ENCODE data around the gene FGD6.
A peak's percentile ranks its signal among the peaks of the same experiment; 100 is the strongest.

FGD6 gene

GRCh38 chr12:95178136-95178535 is 39.1 kb downstream of the FGD6 start:
- no peaks in the 10 kb centered on the region for H3K9me3 ChIP-seq (ENCODE audit: low read length)
- no peaks in the 10 kb centered on the region for H3K27me3 ChIP-seq (ENCODE audit: insufficient read depth, low read length)

GRCh38 chr12:95177201-95177768 is 40.0 kb downstream of the FGD6 start:
- H3K27me3 ChIP-seq (ENCODE audit: insufficient read depth, low read length), result no peaks in the 10 kb centered on the region
- H3K36me3 ChIP-seq (ENCODE audit: insufficient read depth, low read length), result peaks cover 3% of the 10 kb centered on the region
- H3K4me3 ChIP-seq (ENCODE audit: low read length), result no peak overlapping the region
- H2AFZ ChIP-seq (ENCODE audit: low read depth, low read length), result no peak overlapping the region
- H3K4me1 ChIP-seq (ENCODE audit: insufficient read depth, low read length), result peaks cover 3% of the 10 kb centered on the region
- H3K9me3 ChIP-seq (ENCODE audit: low read length), result no peaks in the 10 kb centered on the region

More at GRCh38 chr12:95178136-95178535, 39.1 kb downstream of the FGD6 start:
- peaks cover 3% of the 10 kb centered on the region for H3K4me1 ChIP-seq (ENCODE audit: insufficient read depth, low read length)
- no peaks in the 10 kb centered on the region for H3K36me3 ChIP-seq (ENCODE audit: insufficient read depth, low read length)
- H3K4me3 ChIP-seq (ENCODE audit: low read length), result no peak overlapping the region
- no peak overlapping the region for H2AFZ ChIP-seq (ENCODE audit: low read depth, low read length)

GRCh38 chr12:95173392-95174251 is 43.6 kb downstream of the FGD6 start:
- no peaks in the 10 kb centered on the region for H3K27me3 ChIP-seq (ENCODE audit: insufficient read depth, low read length)
- H3K4me1 ChIP-seq (ENCODE audit: insufficient read depth, low read length), result peaks cover 3% of the 10 kb centered on the region
- H3K36me3 ChIP-seq (ENCODE audit: insufficient read depth, low read length), result peaks cover 14% of the 10 kb centered on the region
- no peak overlapping the region for H3K4me3 ChIP-seq (ENCODE audit: low read length)
- no peak overlapping the region for H2AFZ ChIP-seq (ENCODE audit: low read depth, low read length)
- H3K9me3 ChIP-seq (ENCODE audit: low read length), result no peaks in the 10 kb centered on the region

GRCh38 chr12:95169368-95169767 is 47.9 kb downstream of the FGD6 start:
- H3K9me3 ChIP-seq (ENCODE audit: low read length), result no peaks in the 10 kb centered on the region
- no peak overlapping the region for H3K4me3 ChIP-seq (ENCODE audit: low read length)
- peaks cover 14% of the 10 kb centered on the region for H3K36me3 ChIP-seq (ENCODE audit: insufficient read depth, low read length)
- peaks cover 3% of the 10 kb centered on the region for H3K4me1 ChIP-seq (ENCODE audit: insufficient read depth, low read length)
- H2AFZ ChIP-seq (ENCODE audit: low read depth, low read length), result no peak overlapping the region
- H3K27me3 ChIP-seq (ENCODE audit: insufficient read depth, low read length), result no peaks in the 10 kb centered on the region

- no peak overlapping the region for H2AFZ ChIP-seq (ENCODE audit: low read depth, low read length)
- H3K36me3 ChIP-seq (ENCODE audit: insufficient read depth, low read length), result peaks cover 14% of the 10 kb centered on the region
- H3K9me3 ChIP-seq (ENCODE audit: low read length), result no peaks in the 10 kb centered on the region
- H3K4me1 ChIP-seq (ENCODE audit: insufficient read depth, low read length), result peaks cover 2% of the 10 kb centered on the region
- H3K4me3 ChIP-seq (ENCODE audit: low read length), result no peak overlapping the region
- H3K27me3 ChIP-seq (ENCODE audit: insufficient read depth, low read length), result no peaks in the 10 kb centered on the region
Observed at GRCh38 chr12:95168746-95169145, 48.5 kb downstream of the FGD6 start.

GRCh38 chr12:95164656-95165055 is 52.6 kb downstream of the FGD6 start:
- Histone ChIP-seq H2AFZ (ENCODE audit: low read depth, low read length) (no peak overlapping the region), H3K9me3 (ENCODE audit: low read length) (no peaks in the 10 kb centered on the region), H3K36me3 (ENCODE audit: insufficient read depth, low read length) (no peaks in the 10 kb centered on the region), H3K27me3 (ENCODE audit: insufficient read depth, low read length) (no peaks in the 10 kb centered on the region), H3K4me3 (ENCODE audit: low read length) (no peak overlapping the region), H3K4me1 (ENCODE audit: insufficient read depth, low read length) (no peaks in the 10 kb centered on the region)

GRCh38 chr12:95158919-95159318 is 58.3 kb downstream of the FGD6 start:
- no peaks in the 10 kb centered on the region for H3K4me1 ChIP-seq (ENCODE audit: insufficient read depth, low read length)
- H3K27me3 ChIP-seq (ENCODE audit: insufficient read depth, low read length), result no peaks in the 10 kb centered on the region
- no peak overlapping the region for H3K4me3 ChIP-seq (ENCODE audit: low read length)
- no peak overlapping the region for H2AFZ ChIP-seq (ENCODE audit: low read depth, low read length)
- no peaks in the 10 kb centered on the region for H3K9me3 ChIP-seq (ENCODE audit: low read length)
- no peaks in the 10 kb centered on the region for H3K36me3 ChIP-seq (ENCODE audit: insufficient read depth, low read length)

- Histone ChIP-seq H2AFZ (ENCODE audit: low read depth, low read length) (no peak overlapping the region), H3K4me1 (ENCODE audit: insufficient read depth, low read length) (peaks cover 11% of the 10 kb centered on the region), H3K9me3 (ENCODE audit: low read length) (no peaks in the 10 kb centered on the region), H3K36me3 (ENCODE audit: insufficient read depth, low read length) (peaks cover 10% of the 10 kb centered on the region), H3K27me3 (ENCODE audit: insufficient read depth, low read length) (no peaks in the 10 kb centered on the region), H3K4me3 (ENCODE audit: low read length) (no peak overlapping the region)
Observed at GRCh38 chr12:95151821-95152220, 65.4 kb downstream of the FGD6 start.

- Histone ChIP-seq H2AFZ (ENCODE audit: low read depth, low read length) (no peak overlapping the region), H3K36me3 (ENCODE audit: insufficient read depth, low read length) (peaks cover 10% of the 10 kb centered on the region), H3K27me3 (ENCODE audit: insufficient read depth, low read length) (no peaks in the 10 kb centered on the region), H3K4me1 (ENCODE audit: insufficient read depth, low read length) (peaks cover 15% of the 10 kb centered on the region), H3K4me3 (ENCODE audit: low read length) (no peak overlapping the region), H3K9me3 (ENCODE audit: low read length) (no peaks in the 10 kb centered on the region)
Observed at GRCh38 chr12:95151406-95151805, 65.9 kb downstream of the FGD6 start.

GRCh38 chr12:95150501-95150900 is 66.8 kb downstream of the FGD6 start:
- no peak overlapping the region for H2AFZ ChIP-seq (ENCODE audit: low read depth, low read length)
- H3K27me3 ChIP-seq (ENCODE audit: insufficient read depth, low read length), result no peaks in the 10 kb centered on the region
- peaks cover 10% of the 10 kb centered on the region for H3K36me3 ChIP-seq (ENCODE audit: insufficient read depth, low read length)
- peaks cover 16% of the 10 kb centered on the region for H3K4me1 ChIP-seq (ENCODE audit: insufficient read depth, low read length)
- H3K4me3 ChIP-seq (ENCODE audit: low read length), result no peak overlapping the region
- H3K9me3 ChIP-seq (ENCODE audit: low read length), result no peaks in the 10 kb centered on the region

- H3K9me3 ChIP-seq (ENCODE audit: low read length), result no peaks in the 10 kb centered on the region
- no peak overlapping the region for H2AFZ ChIP-seq (ENCODE audit: low read depth, low read length)
- H3K4me1 ChIP-seq (ENCODE audit: insufficient read depth, low read length), result peaks cover 29% of the 10 kb centered on the region
- H3K27me3 ChIP-seq (ENCODE audit: insufficient read depth, low read length), result no peaks in the 10 kb centered on the region
- H3K4me3 ChIP-seq (ENCODE audit: low read length), result no peak overlapping the region
- H3K36me3 ChIP-seq (ENCODE audit: insufficient read depth, low read length), result peaks cover 7% of the 10 kb centered on the region
Observed at GRCh38 chr12:95147866-95148265, 69.4 kb downstream of the FGD6 start.

GRCh38 chr12:95146769-95147168 is 70.5 kb downstream of the FGD6 start:
- peaks cover 30% of the 10 kb centered on the region for H3K4me1 ChIP-seq (ENCODE audit: insufficient read depth, low read length)
- no peaks in the 10 kb centered on the region for H3K9me3 ChIP-seq (ENCODE audit: low read length)
- no peak overlapping the region for H3K4me3 ChIP-seq (ENCODE audit: low read length)
- H3K36me3 ChIP-seq (ENCODE audit: insufficient read depth, low read length), result peaks cover 5% of the 10 kb centered on the region
- no peaks in the 10 kb centered on the region for H3K27me3 ChIP-seq (ENCODE audit: insufficient read depth, low read length)
- no peak overlapping the region for H2AFZ ChIP-seq (ENCODE audit: low read depth, low read length)

GRCh38 chr12:95143621-95144205 is 73.6 kb downstream of the FGD6 start:
- H2AFZ ChIP-seq (ENCODE audit: low read depth, low read length), result peak overlapping the region; percentile 9
- H3K36me3 ChIP-seq (ENCODE audit: insufficient read depth, low read length), result peaks cover 3% of the 10 kb centered on the region
- H3K4me3 ChIP-seq (ENCODE audit: low read length), result no peak overlapping the region
- H3K9me3 ChIP-seq (ENCODE audit: low read length), result no peaks in the 10 kb centered on the region
- no peaks in the 10 kb centered on the region for H3K27me3 ChIP-seq (ENCODE audit: insufficient read depth, low read length)
- peaks cover 30% of the 10 kb centered on the region for H3K4me1 ChIP-seq (ENCODE audit: insufficient read depth, low read length)
